ENCODE data around the gene GPS1. TPM values are rescaled to one million over a fixed set of nuclear protein-coding genes. Genes with fewer than 3 reads are reported as not detected.

The GPS1 gene
- total and polyA plus RNA-seq, 10 donors, result 61.5 to 109 (median 68.9) TPM

GRCh38 chr17:82010575-82011525 is 40.8 kb upstream of the GPS1 start:
- WGBS, 5 donors, result 87 to 92% (median 90%) methylated on average over 27 to 39 of the region's 39 CpGs

GRCh38 chr17:82011617-82012187 is 40.0 kb upstream of the GPS1 start:
- Histone ChIP-seq H3K9me3 (no peaks in the 10 kb centered on the region), H3K4me1 (peaks cover 0 to 30% (median 18%) of the 10 kb centered on the region in 6 donors), H3K36me3 (peaks cover 0 to 56% (median 2%) of the 10 kb centered on the region in 6 donors), H3K27ac (peak overlapping the region in 3 of 8 donors; percentile 55 to 78 (median 63)), H3K27me3 (replicated peaks in 1 of 7) (no peaks in the 10 kb centered on the region), H3K4me3 (no peak overlapping the region)
- intact Hi-C loops (cut with DNase I; ENCODE audit: low total_unique reads), result no loop called here
- TF ChIP-seq POLR2AphosphoS5 (IDR thresholded peaks at IDR 0.05) (no peak), CTCF (IDR thresholded peaks at IDR 0.05 in 8 of 11, conservative IDR thresholded peaks at IDR 0.05 in 3 of 11) (no peak), POLR2A (IDR thresholded peaks at IDR 0.05) (no peak)
- DNase-seq, result no peak
- WGBS, 5 donors, result 82 to 94% (median 88%) methylated on average over 16 to 19 of the region's 19 CpGs

More at GRCh38 chr17:82010575-82011525, 40.8 kb upstream of the GPS1 start:
- Histone ChIP-seq H3K27ac (no peak overlapping the region), H3K4me1 (peaks cover 0 to 30% (median 18%) of the 10 kb centered on the region in 6 donors), H3K9me3 (no peaks in the 10 kb centered on the region), H3K36me3 (peaks cover 0 to 56% (median 2%) of the 10 kb centered on the region in 6 donors), H3K27me3 (replicated peaks in 1 of 7) (no peaks in the 10 kb centered on the region), H3K4me3 (no peak overlapping the region)
- intact Hi-C loops (cut with DNase I; ENCODE audit: low total_unique reads), result no loop called here
- no peak for DNase-seq
- TF ChIP-seq CTCF (IDR thresholded peaks at IDR 0.05 in 8 of 11, conservative IDR thresholded peaks at IDR 0.05 in 3 of 11) (no peak), POLR2AphosphoS5 (IDR thresholded peaks at IDR 0.05) (no peak), POLR2A (IDR thresholded peaks at IDR 0.05) (no peak)

GRCh38 chr17:82012261-82012639 is 39.4 kb upstream of the GPS1 start:
- H3K27me3 ChIP-seq (replicated peaks in 1 of 7), result no peaks in the 10 kb centered on the region
- H3K27ac ChIP-seq, result peak overlapping the region in 7 of 8 donors; percentile 8 to 78 (median 63)
- intact Hi-C loops (cut with DNase I; ENCODE audit: low total_unique reads), result no loop called here
- H3K4me1 ChIP-seq, result peaks cover 0 to 30% (median 18%) of the 10 kb centered on the region in 6 donors
- no peak for DNase-seq
- 58 to 68% (median 62%) methylated on average over 9 to 20 of the region's 20 CpGs for WGBS, 5 donors
- H3K4me3 ChIP-seq, result no peak overlapping the region
- TF ChIP-seq POLR2AphosphoS5 (IDR thresholded peaks at IDR 0.05) (peak in 1 of 3 donors; percentile 8), CTCF (IDR thresholded peaks at IDR 0.05 in 8 of 11, conservative IDR thresholded peaks at IDR 0.05 in 3 of 11) (no peak)
- peaks cover 0 to 59% (median 2%) of the 10 kb centered on the region in 6 donors for H3K36me3 ChIP-seq
- H3K9me3 ChIP-seq, result no peaks in the 10 kb centered on the region

Measured in spleen (tissue), 11 donors.